IMR-90 (cell line): ENCODE data around the gene MRM2. TPM values are rescaled to one million over a fixed set of nuclear protein-coding genes. Genes with fewer than 3 reads are reported as not detected.
"Not testable (repeated sequence)": the region's sequence is repeated elsewhere in the genome, so short reads cannot be mapped to it uniquely, and the experiment has no call there.

Experiments
- ATAC-seq: fragments of 200-7000 bp; cut with Tn5 transposase; 2 replicates; pipeline ENCODE4 v1.9.1; 2020; ENCODE audit warnings: low read depth, mild to moderate bottlenecking, moderate library complexity
- BruUV-seq: library from RNA; stranded (reverse); fragments of 400-500 nt; replicated peaks from 2 replicates; lab custom pipeline; 2021; lab: Mats Ljungman, UMichigan
- CTCF ChIA-PET: fragments of 300-600 bp; formaldehyde crosslinking; extraction: SDS; loops from one replicate; lab custom pipeline; 2021; ENCODE audit warnings: antibody characterized with exemption; lab: Yijun Ruan, JAX
- POLR2A ChIA-PET: fragments of 300-600 bp; sonication (Branson Sonifier 250); formaldehyde crosslinking; loops from one replicate; lab custom pipeline; 2022; ENCODE audit warnings: antibody characterized with exemption; ENCODE audit not compliant: unreplicated experiment; lab: Charles Lee
- DNase-seq: peaks from one replicate; pipeline ENCODE4 v3.0.0; 2013
- H2AFZ ChIP-seq: replicated peaks from 2 replicates; pipeline ENCODE3; 2013; ENCODE audit warnings: low read length, mild to moderate bottlenecking; ENCODE audit not compliant: poor library complexity
- H2AK5ac ChIP-seq: 2 replicates; pipeline ENCODE4 v1.6.1; 2013; ENCODE audit warnings: low read depth, low read length, inconsistent platforms
- H2AK9ac ChIP-seq: replicated peaks from 2 replicates; pipeline ENCODE3; 2013; ENCODE audit warnings: mild to moderate bottlenecking, low read depth, low read length, moderate library complexity; ENCODE audit not compliant: poor library complexity
- H2BK120ac ChIP-seq: 2 replicates; pipeline ENCODE4 v1.6.1; 2013; ENCODE audit warnings: low read depth, low read length, inconsistent platforms
- H2BK15ac ChIP-seq: 3 replicates; pipeline ENCODE4 v1.6.1; 2013; ENCODE audit warnings: low read depth, low read length, inconsistent platforms
- H2BK20ac ChIP-seq: 2 replicates; pipeline ENCODE4 v1.6.1; 2013; ENCODE audit warnings: low read depth, mild to moderate bottlenecking, inconsistent platforms, low read length, moderate library complexity
- H2BK5ac ChIP-seq: 2 replicates; pipeline ENCODE4 v1.6.1; 2013; ENCODE audit warnings: mild to moderate bottlenecking, low read depth, low read length, inconsistent platforms; ENCODE audit not compliant: poor library complexity, severe bottlenecking
- H3K14ac ChIP-seq: replicated peaks from 2 replicates; pipeline ENCODE4 v1.6.1; 2013; ENCODE audit warnings: low read depth, low read length, inconsistent platforms
- H3K18ac ChIP-seq: 2 replicates; pipeline ENCODE4 v1.6.1; 2013; ENCODE audit warnings: low read depth, low read length, control low read depth
- H3K23ac ChIP-seq: 2 replicates; pipeline ENCODE4 v1.6.1; 2013; ENCODE audit warnings: low read depth, low read length, inconsistent platforms
- H3K27ac ChIP-seq: 2 replicates; pipeline ENCODE4 v1.5.1; 2013; ENCODE audit warnings: mild to moderate bottlenecking, control low read depth, low read length; ENCODE audit not compliant: insufficient read depth
- H3K27me3 ChIP-seq: 2 replicates; pipeline ENCODE4 v1.6.1; 2013; ENCODE audit warnings: low read length; ENCODE audit not compliant: control insufficient read depth, insufficient read depth
- H3K36me3 ChIP-seq: 2 replicates; pipeline ENCODE4 v1.6.1; 2013; ENCODE audit warnings: low read length, mixed read lengths; ENCODE audit not compliant: control insufficient read depth, insufficient read depth
- H3K4ac ChIP-seq: 2 replicates; pipeline ENCODE4 v1.6.1; 2013; ENCODE audit warnings: low read depth, low read length, inconsistent platforms
- H3K4me1 ChIP-seq: 2 replicates; pipeline ENCODE4 v1.6.1; 2013; ENCODE audit warnings: low read length, mixed read lengths; ENCODE audit not compliant: control insufficient read depth, insufficient read depth
- H3K4me2 ChIP-seq: 2 replicates; pipeline ENCODE4 v1.6.1; 2013; ENCODE audit warnings: low read depth, mild to moderate bottlenecking, control low read depth, low read length, moderate library complexity
- H3K4me3 ChIP-seq: 2 replicates; pipeline ENCODE4 v1.5.1; 2013; ENCODE audit warnings: low read depth, mild to moderate bottlenecking, control low read depth, low read length, moderate library complexity; ENCODE audit not compliant: insufficient read depth
- H3K56ac ChIP-seq: 2 replicates; pipeline ENCODE4 v1.6.1; 2013; ENCODE audit warnings: low read length, inconsistent platforms; ENCODE audit not compliant: insufficient read depth; ENCODE audit errors: extremely low read depth
- H3K79me1 ChIP-seq, 2 experiments: 2 replicates each; pipeline ENCODE4 v1.6.1; 2013; ENCODE audit warnings: low read length in 2 of 2, inconsistent platforms in 1 of 2, low read depth in 1 of 2
- H3K9ac ChIP-seq: 2 replicates; pipeline ENCODE4 v1.6.1; 2013; ENCODE audit warnings: low read depth, low read length, control low read depth
- H3K9me1 ChIP-seq: 2 replicates; pipeline ENCODE4 v1.6.1; 2013; ENCODE audit warnings: low read length, inconsistent platforms; ENCODE audit not compliant: insufficient read depth
- H3K9me3 ChIP-seq: 2 replicates; pipeline ENCODE4 v1.6.1; 2013; ENCODE audit warnings: low read length; ENCODE audit not compliant: control insufficient read depth, insufficient read depth
- H4K20me1 ChIP-seq: 2 replicates; pipeline ENCODE4 v1.6.1; 2013; ENCODE audit warnings: low read length, inconsistent platforms; ENCODE audit not compliant: insufficient read depth
- H4K5ac ChIP-seq: 2 replicates; pipeline ENCODE4 v1.6.1; 2013; ENCODE audit warnings: mild to moderate bottlenecking, low read depth, low read length, control low read depth
- H4K8ac ChIP-seq, 2 experiments: 2 replicates each; pipeline ENCODE4 v1.6.1; 2013; ENCODE audit warnings: low read depth in 2 of 2, low read length in 2 of 2, control low read depth in 1 of 2, inconsistent platforms in 1 of 2
- H4K91ac ChIP-seq: 2 replicates; pipeline ENCODE4 v1.6.1; 2013; ENCODE audit warnings: low read depth, low read length, inconsistent platforms; ENCODE audit not compliant: insufficient read depth
- WGBS, 2 experiments: methylation state at CpG; one replicate each; pipeline versions ENCODE4 v1.1.5 to v1.1.7; 2013; ENCODE audit warnings: missing lambda C conversion rate in 2 of 2; ENCODE audit not compliant: insufficient read length in 1 of 2; ENCODE audit errors: extremely low coverage in 2 of 2; 5-methylcytosine and 5-hydroxymethylcytosine counted together
- dilution Hi-C: fragments of 300-500 bp; cut with HindIII; formaldehyde crosslinking; loops from one replicate; pipeline ENCODE4 v1.14.3; 2018; ENCODE audit warnings: low sequenced_read_pairs; ENCODE audit not compliant: unreplicated experiment
- in situ Hi-C: fragments of 300-500 bp; cut with MboI; formaldehyde crosslinking; loops from 3 replicates; pipeline ENCODE4 v1.14.3; 2019; ENCODE audit warnings: low sequenced_read_pairs, inconsistent platforms, mixed read lengths
- intact Hi-C: fragments of 100-400 bp; cut with micrococcal nuclease; formaldehyde crosslinking; loops from 2 replicates; pipeline ENCODE4 v1.10.0; 2022
- polyA plus RNA-seq, 3 experiments: library from polyadenylated mRNA; depleted of rRNA; stranded (reverse); fragments of >200 nt; gene quantifications; 2 replicates each; pipeline ENCODE4 v1.2.3, GENCODE V29; 2012; ENCODE audit warnings: low replicate concordance in 1 of 3
- total RNA-seq: library from RNA; depleted of rRNA; stranded (reverse); fragments of >200 nt; gene quantifications from 2 replicates; pipeline ENCODE4 v1.2.3, GENCODE V29; 2012

MRM2 gene
- total and polyA plus RNA-seq, 2 of the 4 experiments (the other 2 are of a cell fraction), result 19.1 to 23.8 TPM

GRCh38 chr7:2269089-2269990 is 27.3 kb upstream of the MRM2 start:
- H3K27ac ChIP-seq, result peak overlapping the region; percentile 50; the same call in 1 of the 2 replicates

More at GRCh38 chr7:2269089-2269990, 27.3 kb upstream of the MRM2 start:
- ChIA-PET POLR2A (interaction anchor here (0.8 kb wide), 1 partner anchor 21 kb away, joined by 3 read pairs; no protein-coding TSS in a partner anchor), CTCF (interaction anchor here (0.9 kb wide), 1 partner anchor 79 kb away, joined by 3 read pairs; no protein-coding TSS in a partner anchor)
- H3K27me3 ChIP-seq, H2AFZ ChIP-seq, H4K20me1 ChIP-seq, H3K79me1 ChIP-seq, H2BK15ac ChIP-seq, dilution Hi-C loops, BruUV-seq, H3K9me3 ChIP-seq, H3K9me1 ChIP-seq, H3K56ac ChIP-seq, H3K9ac ChIP-seq, intact Hi-C loops, in situ Hi-C loops, H4K5ac ChIP-seq, H3K4me3 ChIP-seq: not testable (repeated sequence)
- peak; percentile 46 for ATAC-seq
- H3K23ac ChIP-seq, result peak overlapping the region; percentile 2; the same call in 1 of the 2 replicates
- 85% methylated on average over 3 of the region's 18 CpGs; no CpG with 5 or more reads in 1 of the 2 experiments for WGBS, 2 experiments
- H2BK120ac ChIP-seq, result peak overlapping the region; percentile 65; the same call in 1 of the 2 replicates
- peak; percentile 24 for DNase-seq
- H3K4me2 ChIP-seq, result peak overlapping the region; percentile 49; the same call in 1 of the 2 replicates
- H3K4me1 ChIP-seq, result peaks cover 13% of the 10 kb centered on the region
- H2BK20ac ChIP-seq, result peak overlapping the region; percentile 51; the same call in 1 of the 2 replicates
- H2BK5ac ChIP-seq, result peak overlapping the region; percentile 63
- peak overlapping the region; percentile 0; the same call in 1 of the 2 replicates for H3K18ac ChIP-seq
- H4K91ac ChIP-seq, result peak overlapping the region; percentile 65; the same call in 1 of the 2 replicates
- peak overlapping the region; percentile 64; the same call in 1 of the 2 replicates for H3K14ac ChIP-seq
- H2AK9ac ChIP-seq, result peak overlapping the region; percentile 88
- H3K36me3 ChIP-seq, result peaks cover 12% of the 10 kb centered on the region
- H2AK5ac ChIP-seq, result peak overlapping the region; percentile 97
- peak overlapping the region; percentile 58; the same call in 1 of the 2 replicates for H3K4ac ChIP-seq
- H4K8ac ChIP-seq, result peak overlapping the region in 1 of 2 experiments; percentile 69; a peak in 2 of 4 replicates
